GM21515 (cell line): ENCODE measurements around the gene RIMS3.

Source experiments
- ATAC-seq: cut with Tn5 transposase; IDR thresholded peaks from one replicate; pipeline ENCODE4 v1.9.1; 2021; ENCODE audit not compliant: unreplicated experiment

Gene RIMS3

DNA sequence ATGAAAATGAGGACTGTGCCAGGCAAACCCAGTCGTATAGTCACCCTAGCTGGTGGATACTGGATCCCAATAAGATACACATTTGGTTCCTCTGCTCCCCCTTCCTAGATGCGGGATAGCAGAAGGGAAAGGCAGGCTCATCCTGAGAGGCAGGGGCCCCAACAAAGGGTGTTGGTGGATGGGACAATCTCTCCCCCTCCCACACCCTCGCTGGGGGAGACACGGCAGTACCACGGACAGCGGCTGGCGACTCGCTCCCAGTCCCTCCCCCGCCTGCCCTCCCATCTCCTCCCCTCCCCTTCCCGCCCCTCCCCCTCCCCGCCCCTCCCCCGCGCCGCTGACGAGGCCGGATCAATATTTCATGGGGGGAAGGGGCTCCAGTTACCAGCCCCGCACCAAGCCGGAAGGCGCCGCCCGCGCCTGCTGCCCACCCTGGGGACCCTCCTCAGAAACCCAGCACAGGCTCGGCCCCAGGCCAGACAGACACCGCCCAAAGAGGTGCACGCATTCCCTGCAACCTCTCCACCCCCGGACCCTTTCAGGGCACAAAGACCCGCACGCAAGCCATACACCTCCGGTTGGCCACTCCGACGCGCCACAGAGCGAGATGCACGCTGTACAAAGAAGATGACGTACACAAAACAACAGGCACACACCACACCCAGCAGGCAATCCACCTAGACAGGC lies 11.5 kb downstream of the RIMS3 start:
- no peak for ATAC-seq

DNA sequence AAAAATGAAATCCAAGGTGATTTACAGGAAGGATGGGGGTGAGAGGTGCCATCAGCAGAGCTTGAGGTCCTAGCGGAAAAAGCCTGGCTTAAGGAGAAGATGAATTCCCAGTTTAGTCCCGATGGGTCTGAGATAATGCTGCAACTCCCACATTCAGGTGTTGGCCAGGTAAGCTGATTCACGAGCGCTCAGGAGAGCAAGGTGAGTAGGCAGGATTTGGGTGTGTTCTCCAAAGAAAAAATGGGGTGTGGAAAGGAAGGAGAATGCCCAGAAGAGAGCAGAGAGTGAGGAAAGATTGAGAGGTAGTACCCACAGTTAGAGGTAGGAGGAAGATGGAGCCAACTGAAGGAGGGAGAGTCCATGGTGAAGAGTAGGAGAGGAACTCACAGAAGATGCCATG lies 12.5 kb downstream of the RIMS3 start:
- ATAC-seq, result no peak

GRCh38 chr1:40652468-40652867 lies 13.0 kb downstream of the RIMS3 start:
- no peak for ATAC-seq

- ATAC-seq, result no peak
Observed at GRCh38 chr1:40651138-40651857, 14.2 kb downstream of the RIMS3 start.

DNA sequence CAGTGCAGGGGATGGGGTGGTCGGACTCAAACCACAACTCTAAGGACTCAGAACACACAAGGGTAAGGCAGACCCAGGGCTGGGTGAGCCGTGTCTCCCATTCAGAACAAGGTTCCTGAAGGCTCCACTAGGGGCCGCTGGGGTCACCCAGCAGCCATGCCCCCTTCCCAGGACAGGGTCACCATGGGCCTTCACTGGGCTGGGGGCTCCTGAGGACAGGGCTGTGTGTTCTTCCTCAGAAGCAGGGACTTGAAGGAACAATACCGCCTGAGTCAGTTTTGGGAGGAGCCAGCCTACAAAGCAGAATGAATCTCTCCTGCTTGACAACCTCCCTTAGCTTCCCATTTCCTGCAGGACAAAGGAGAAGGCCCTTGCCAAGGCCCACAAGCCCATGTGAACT lies 15.4 kb downstream of the RIMS3 start:
- ATAC-seq, result no peak

DNA sequence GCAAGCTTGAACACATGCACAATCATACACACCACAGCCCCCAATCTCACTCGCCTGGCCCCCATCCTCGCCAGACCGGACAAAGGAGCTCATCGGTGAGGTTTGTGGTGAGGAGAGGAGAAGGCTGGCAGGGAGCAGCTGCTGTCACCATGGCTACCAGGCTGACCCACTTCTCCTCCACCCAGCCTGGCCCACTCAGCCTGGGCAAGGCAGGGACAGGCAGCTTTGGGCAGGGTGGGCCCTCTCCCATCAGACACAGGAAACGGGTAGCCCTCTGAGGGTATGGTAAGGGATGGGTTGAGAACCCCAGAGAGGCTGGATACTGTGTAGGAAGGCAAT lies 15.9 kb downstream of the RIMS3 start:
- no peak for ATAC-seq

GRCh38 chr1:40648928-40649591 lies 16.4 kb downstream of the RIMS3 start:
- no peak for ATAC-seq

DNA sequence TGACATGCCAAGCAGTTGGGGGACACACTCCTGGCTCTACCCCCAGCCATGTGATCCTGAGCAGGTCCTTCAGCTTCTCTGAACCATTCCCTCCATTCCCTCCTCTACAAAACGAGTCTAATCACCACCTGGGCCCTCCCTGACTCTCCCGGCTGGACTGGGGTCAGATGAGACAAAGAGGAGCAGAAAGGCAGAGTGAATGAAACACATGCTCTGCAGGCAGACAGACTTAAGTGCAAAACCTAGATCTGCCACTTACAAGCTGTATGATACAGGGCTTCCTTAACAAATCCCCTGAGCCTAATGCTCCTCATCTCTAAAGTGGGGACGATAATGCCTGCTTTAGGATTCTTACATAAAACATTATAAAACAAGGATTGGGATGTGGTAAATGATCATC lies 17.3 kb downstream of the RIMS3 start:
- ATAC-seq, result no peak

GRCh38 chr1:40646315-40646714 lies 19.2 kb downstream of the RIMS3 start:
- no peak for ATAC-seq

DNA sequence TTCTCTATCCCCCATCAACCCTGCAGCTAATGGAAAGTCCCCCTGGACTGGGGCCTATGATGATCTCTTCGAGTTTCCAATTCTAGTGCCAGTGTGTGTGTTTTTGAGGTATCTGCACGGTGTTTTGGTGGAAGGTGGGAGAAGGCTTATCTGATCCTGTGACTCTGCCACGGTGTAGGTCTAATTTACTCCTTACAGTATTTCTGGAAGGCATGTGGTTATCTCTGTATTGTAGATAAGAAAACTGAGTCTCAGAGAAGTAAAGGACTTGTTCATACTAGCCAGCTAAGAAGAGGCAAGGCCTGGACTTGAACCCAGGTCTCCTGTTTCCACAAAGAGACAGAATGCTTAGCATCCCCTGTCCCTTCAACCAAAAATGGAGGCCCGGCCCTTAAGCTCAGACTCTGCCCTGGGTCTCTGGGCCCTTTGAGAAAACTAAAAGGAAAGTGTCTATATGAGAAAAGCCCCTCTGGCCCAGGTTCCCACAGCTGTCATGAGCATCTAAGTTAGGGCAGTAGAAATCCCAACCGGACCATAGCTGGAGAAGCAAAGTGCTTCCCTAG lies 20.3 kb downstream of the RIMS3 start:
- no peak for ATAC-seq

DNA sequence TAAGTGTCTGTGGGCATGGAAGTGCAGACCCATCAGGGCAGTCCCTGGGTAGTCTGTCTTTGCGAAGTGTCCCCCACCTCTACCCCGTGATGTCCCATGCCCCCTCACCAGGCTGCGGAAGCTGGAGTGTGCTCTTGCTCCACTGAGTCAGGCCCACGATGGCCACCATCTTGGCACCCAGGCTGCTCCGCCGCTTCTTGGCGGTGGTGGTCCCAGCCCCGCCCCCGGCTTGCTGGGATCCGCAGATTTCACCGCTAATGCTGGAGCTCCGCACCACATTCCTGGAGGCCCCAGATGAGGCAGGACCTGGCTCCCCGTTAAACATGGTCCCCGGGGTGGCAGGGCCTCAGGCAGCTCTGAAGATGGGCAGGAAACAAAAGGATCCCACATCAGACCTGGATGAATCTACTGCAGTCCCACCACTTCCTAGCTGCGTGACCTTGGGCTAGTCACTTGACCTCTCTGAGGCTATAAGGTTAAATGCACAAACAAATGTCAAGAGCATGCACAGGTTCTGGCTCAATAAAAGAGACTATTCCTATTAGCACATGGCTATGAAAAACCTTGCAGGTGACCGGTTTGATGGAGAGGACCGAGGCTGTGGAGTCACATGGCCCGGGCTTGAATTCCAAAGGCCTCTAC lies 23.8 kb downstream of the RIMS3 start:
- no peak for ATAC-seq

DNA sequence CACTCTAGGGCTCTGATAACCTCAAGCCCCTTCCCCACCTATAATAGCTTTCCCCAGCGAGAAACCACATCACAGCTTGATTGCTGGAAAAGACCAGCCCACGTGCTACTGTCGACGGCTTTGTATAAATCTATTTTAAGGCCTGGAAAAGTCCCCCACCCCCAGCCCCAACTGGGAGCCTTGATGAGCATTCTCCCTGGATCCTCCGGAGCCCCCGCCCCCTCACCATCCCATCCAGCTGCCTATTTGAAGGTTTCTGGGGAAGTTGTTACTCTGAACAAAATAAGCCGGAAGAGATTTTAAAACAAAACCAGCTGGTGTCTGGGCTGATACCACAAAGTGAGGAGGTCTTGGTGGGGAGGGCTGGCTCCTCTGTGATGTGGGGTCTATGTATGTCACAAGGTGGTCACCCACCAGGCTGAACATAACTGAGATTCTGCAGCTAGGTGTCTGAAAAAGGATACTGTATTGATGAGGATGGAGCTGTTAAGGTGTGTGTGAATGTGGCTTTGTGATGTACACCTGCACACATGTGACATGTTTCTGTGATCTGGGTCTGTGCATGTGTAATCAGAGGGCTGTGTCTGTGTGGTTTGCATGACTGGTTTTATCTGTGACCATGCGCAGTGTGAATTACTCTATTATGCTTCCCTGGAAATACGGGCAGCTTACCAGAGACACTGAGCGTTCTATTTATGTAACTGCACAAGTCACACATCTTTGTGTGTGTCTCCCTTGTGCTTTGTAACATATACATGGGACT lies 25.0 kb downstream of the RIMS3 start:
- ATAC-seq, result no peak

DNA sequence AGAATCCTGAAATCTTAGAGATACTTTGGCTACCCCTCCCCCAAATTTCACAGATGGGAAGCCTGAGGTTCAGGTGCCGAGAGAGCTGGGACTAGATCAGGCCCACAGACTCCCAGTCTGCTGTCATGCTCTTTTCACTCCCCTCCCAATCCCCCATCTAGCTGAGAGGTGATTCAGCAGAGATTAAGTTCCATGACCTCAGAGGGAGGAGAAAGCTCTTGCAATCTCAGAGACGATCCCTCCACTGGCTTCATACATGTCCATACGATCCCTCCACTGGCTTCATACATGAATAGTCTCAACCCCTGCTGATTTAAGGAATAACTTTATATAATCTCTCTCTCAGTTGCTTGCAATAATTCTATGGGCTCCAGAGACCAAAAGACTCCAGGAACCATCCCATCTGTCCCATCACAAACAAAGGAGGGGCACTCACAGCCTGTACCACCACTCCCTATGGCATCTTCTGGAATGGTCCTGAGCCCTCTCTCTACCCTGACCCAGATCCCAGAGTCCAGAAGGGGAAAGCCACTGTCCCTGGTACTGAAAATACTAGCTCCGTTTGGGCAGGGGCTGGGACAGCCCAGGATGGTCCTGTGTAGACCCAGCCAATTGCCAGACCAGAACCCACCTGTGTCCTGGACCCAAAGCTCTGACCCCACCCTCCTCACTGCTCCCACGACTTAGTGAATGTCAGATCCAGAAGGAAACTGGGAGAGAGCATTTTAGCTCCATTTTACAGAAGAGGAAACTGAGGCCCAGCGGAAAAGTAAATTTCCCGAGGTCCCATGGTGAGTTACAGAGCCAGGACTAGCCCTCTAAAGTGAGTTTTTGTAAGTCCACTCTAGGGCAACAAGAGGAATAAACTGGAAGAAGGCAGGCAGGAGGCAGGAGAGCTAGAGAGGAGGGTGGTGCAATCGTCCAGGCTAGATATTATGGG lies 27.1 kb downstream of the RIMS3 start:
- no peak for ATAC-seq

DNA sequence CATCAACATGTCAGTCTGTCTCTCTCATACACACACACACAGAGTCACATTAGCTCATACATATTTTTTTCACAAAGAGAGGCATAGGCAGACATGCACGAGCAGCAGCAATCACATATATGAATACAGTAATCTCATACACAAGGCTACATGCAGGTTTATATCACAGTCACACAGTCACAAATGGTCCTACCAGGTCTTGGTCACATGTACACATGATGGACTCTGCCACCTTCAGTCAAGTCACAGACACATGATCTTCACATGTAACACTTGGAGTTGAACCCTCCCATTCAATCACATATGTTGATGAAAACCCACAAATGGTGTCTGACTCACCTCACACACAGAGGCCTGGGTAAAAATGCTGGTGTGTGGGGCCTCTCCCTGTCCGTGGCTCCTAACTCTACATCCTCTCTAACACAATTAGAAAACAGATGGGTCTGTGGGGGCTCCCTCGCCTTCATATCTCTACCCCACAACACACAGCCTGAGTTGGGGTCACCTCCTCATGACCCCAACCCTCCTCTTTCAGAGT lies 27.9 kb downstream of the RIMS3 start:
- ATAC-seq, result no peak

GRCh38 chr1:40636777-40637176 lies 28.7 kb downstream of the RIMS3 start:
- no peak for ATAC-seq

DNA sequence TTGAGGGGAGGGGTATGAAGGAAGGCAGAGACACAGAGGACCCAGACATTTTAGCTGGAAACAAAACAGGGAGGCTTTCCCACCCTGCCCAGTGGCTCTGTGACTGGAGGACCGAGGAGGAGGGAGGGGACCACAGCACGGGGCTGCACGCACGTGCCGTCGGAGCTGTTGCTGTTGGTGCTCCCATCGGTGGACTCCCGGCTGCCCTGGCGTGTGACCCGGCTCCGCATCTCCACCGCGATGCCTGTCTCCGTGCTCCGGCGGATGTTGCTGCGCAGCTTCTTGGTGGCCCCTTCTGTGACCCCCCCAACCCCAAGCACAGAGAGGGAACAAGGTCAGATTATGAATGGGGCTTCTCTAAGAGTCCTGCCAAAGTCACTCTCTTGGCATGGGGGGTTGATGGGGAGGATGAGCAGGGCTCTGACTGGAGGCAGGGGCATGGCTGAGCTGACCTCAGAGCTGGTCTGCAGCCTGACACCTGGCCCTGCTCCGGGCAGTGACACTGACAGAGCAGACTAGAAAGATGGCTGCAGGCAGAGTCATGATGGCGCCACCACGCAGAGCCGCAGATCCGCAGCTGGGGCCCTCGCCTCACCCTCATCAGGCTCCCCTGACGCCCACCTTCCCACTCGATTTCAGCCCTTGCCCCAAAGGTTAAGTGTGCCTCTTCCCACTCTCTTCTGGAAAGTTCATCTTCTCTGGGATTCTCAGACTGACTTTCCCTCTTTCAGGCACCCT lies 29.6 kb downstream of the RIMS3 start:
- no peak for ATAC-seq

- ATAC-seq, result no peak
Observed at GRCh38 chr1:40634901-40635655, 30.4 kb downstream of the RIMS3 start.

GRCh38 chr1:40633931-40634376 lies 31.5 kb downstream of the RIMS3 start:
- no peak for ATAC-seq
